HepG2 (cell line): ENCODE data around the gene RDH11. TPM values are rescaled to one million over a fixed set of nuclear protein-coding genes. Genes with fewer than 3 reads are reported as not detected.

ENCODE experiments used
- CBX1 ChIP-seq: IDR thresholded peaks from one replicate; pipeline ENCODE4 v1.6.1; 2016; ENCODE audit warnings: antibody characterized with exemption, low read depth
- CREB1 ChIP-seq, 2 experiments: fragments of 450-650 bp in 1 of 2; IDR thresholded peaks; 2 replicates each; pipeline ENCODE4 v1.6.1; 2016 to 2017; ENCODE audit warnings: control low read depth in 1 of 2, mild to moderate bottlenecking in 1 of 2, missing compliant biosample characterization in 1 of 2, missing genetic modification characterization in 1 of 2
- CREB3 ChIP-seq: sonication (generic); formaldehyde crosslinking; IDR thresholded peaks from 2 replicates; pipeline ENCODE4 v1.5.0; 2020; ENCODE audit warnings: missing genetic modification reagents
- HDAC2 ChIP-seq: sonication (generic); formaldehyde crosslinking; IDR thresholded peaks from 2 replicates; pipeline ENCODE4 v1.4.0; 2020; ENCODE audit warnings: missing genetic modification reagents
- JUND ChIP-seq: sonication (generic); formaldehyde crosslinking; IDR thresholded peaks from 2 replicates; pipeline ENCODE4 v1.8.0; 2022; ENCODE audit warnings: mild to moderate bottlenecking, missing genetic modification reagents
- KDM6A ChIP-seq: IDR thresholded peaks from 2 replicates; pipeline ENCODE4 v1.6.1; 2016; ENCODE audit warnings: low read depth
- MLX ChIP-seq: IDR thresholded peaks from 2 replicates; pipeline ENCODE4 v1.6.1; 2016
- NFE2 ChIP-seq: sonication (generic); formaldehyde crosslinking; IDR thresholded peaks from 2 replicates; pipeline ENCODE4 v1.4.0; 2020; ENCODE audit warnings: missing genetic modification reagents
- POLR2AphosphoS5 ChIP-seq: IDR thresholded peaks from 2 replicates; pipeline ENCODE4 v1.6.1; 2012; ENCODE audit warnings: low read depth, low read length
- ZBTB20 ChIP-seq: sonication (generic); formaldehyde crosslinking; IDR thresholded peaks from 2 replicates; pipeline ENCODE4 v1.8.1; 2023; ENCODE audit warnings: missing genetic modification reagents, low read depth, mild to moderate bottlenecking, borderline replicate concordance
- ZBTB25 ChIP-seq: IDR thresholded peaks from 2 replicates; pipeline ENCODE4 v1.6.1; 2018; ENCODE audit warnings: missing genetic modification reagents
- ZBTB3 ChIP-seq: sonication (generic); formaldehyde crosslinking; IDR thresholded peaks from 2 replicates; pipeline ENCODE4 v1.4.0; 2020; ENCODE audit warnings: low read depth, mild to moderate bottlenecking, moderate library complexity, missing genetic modification reagents, borderline replicate concordance
- ZBTB7B ChIP-seq: sonication (generic); formaldehyde crosslinking; IDR thresholded peaks from 2 replicates; pipeline ENCODE4 v1.4.0; 2020; ENCODE audit warnings: missing genetic modification reagents
- ZMYM2 ChIP-seq: sonication (generic); formaldehyde crosslinking; IDR thresholded peaks from 2 replicates; pipeline ENCODE4 v1.8.0; 2022; ENCODE audit warnings: mild to moderate bottlenecking, missing genetic modification reagents
- ZMYM4 ChIP-seq: sonication (generic); formaldehyde crosslinking; IDR thresholded peaks from 2 replicates; pipeline ENCODE4 v1.8.1; 2023; ENCODE audit warnings: mild to moderate bottlenecking, missing genetic modification reagents
- ZNF577 ChIP-seq: sonication (generic); formaldehyde crosslinking; IDR thresholded peaks from 2 replicates; pipeline ENCODE4 v1.4.0; 2020; ENCODE audit warnings: mild to moderate bottlenecking, low read depth, missing genetic modification reagents, borderline replicate concordance
- polyA plus RNA-seq, 8 experiments: library from polyadenylated mRNA; depleted of rRNA in 3 of 8; stranded (reverse) in 7 of 8; unstranded in 1 of 8; fragments of >200 nt; fragmentation: Illumina TruSeq in 4 of 8; extraction: Trizol in 4 of 8; gene quantifications; 2 replicates each; pipeline versions ENCODE4 v1.2.1 to v1.2.3, GENCODE V29; 2011 to 2016; ENCODE audit warnings: low read depth in 4 of 8, missing spikeins in 1 of 8, mixed read lengths in 1 of 8; ENCODE audit not compliant: insufficient read depth in 1 of 8
- total RNA-seq, 5 experiments: library from RNA; depleted of rRNA; stranded (reverse); fragments of >200 nt; fragmentation: Illumina TruSeq; extraction: Trizol; gene quantifications; 2 replicates each; pipeline ENCODE4 v1.2.3, GENCODE V29; 2016; ENCODE audit warnings: low read depth in 1 of 5
- TF ChIP-seq, protein P1 (sequence below), 2 experiments: sonication (generic) in 1 of 2; formaldehyde crosslinking in 1 of 2; IDR thresholded peaks; 2 replicates each; pipeline versions ENCODE4 v1.5.1 to v1.6.1; 2011 to 2020; ENCODE audit warnings: borderline replicate concordance in 1 of 2, low read depth in 1 of 2, low read length in 1 of 2, mild to moderate bottlenecking in 1 of 2, missing genetic modification reagents in 1 of 2, moderate library complexity in 1 of 2
- TF ChIP-seq, protein P2 (sequence below): IDR thresholded peaks from 2 replicates; pipeline ENCODE4 v1.6.1; 2016; ENCODE audit warnings: control low read depth
- TF ChIP-seq, protein P3 (sequence below): IDR thresholded peaks from 2 replicates; pipeline ENCODE4 v1.6.1; 2012; ENCODE audit warnings: inconsistent platforms
- TF ChIP-seq, protein P4 (sequence below): sonication (generic); formaldehyde crosslinking; IDR thresholded peaks from 2 replicates; pipeline ENCODE4 v1.9.0; 2022; ENCODE audit warnings: missing genetic modification reagents, mild to moderate bottlenecking, borderline replicate concordance

The RDH11 gene
- total and polyA plus RNA-seq, 2 of the 13 experiments (the other 11 are each of a cell fraction or from before 2014, with no cell fraction given) = 106 to 131 TPM

- TF ChIP-seq ZBTB20 (CRISPR knock-in tag) (no peak), ZBTB3 (0 out of 2 replicates have a peak, but pooled peaks have one; percentile 36), ZMYM4 (CRISPR knock-in tag) (peak; percentile 95), MLX (CRISPR knock-in tag) (peak; percentile 81), ZNF577 (no peak), CREB3 (CRISPR knock-in tag) (no peak), JUND (no peak), CREB1 (IDR thresholded peaks at IDR 0.05) (peak; percentile 90), CREB1 (CRISPR knock-in tag; IDR thresholded peaks at IDR 0.05) (peak; percentile 71), KDM6A (CRISPR knock-in tag) (peak; percentile 82), NFE2 (CRISPR knock-in tag) (no peak), HDAC2 (CRISPR knock-in tag) (peak; percentile 78), ZBTB7B (CRISPR knock-in tag) (peak; percentile 47; the same call in 1 of the 2 replicates), ZBTB25 (peak; percentile 42), POLR2AphosphoS5 (peak; percentile 51; the same call in 1 of the 2 replicates), ZMYM2 (CRISPR knock-in tag) (0 out of 2 replicates have a peak, but pooled peaks have one; percentile 54), CBX1 (no peak)
- TF ChIP-seq, protein P1, sequence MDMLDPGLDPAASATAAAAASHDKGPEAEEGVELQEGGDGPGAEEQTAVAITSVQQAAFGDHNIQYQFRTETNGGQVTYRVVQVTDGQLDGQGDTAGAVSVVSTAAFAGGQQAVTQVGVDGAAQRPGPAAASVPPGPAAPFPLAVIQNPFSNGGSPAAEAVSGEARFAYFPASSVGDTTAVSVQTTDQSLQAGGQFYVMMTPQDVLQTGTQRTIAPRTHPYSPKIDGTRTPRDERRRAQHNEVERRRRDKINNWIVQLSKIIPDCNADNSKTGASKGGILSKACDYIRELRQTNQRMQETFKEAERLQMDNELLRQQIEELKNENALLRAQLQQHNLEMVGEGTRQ (IDR thresholded peaks at IDR 0.05; ENCODE audit: low read depth, low read length) = peak; percentile 69
- TF ChIP-seq, protein P1 (CRISPR knock-in tag; IDR thresholded peaks at IDR 0.05; ENCODE audit: borderline replicate concordance) = peak; percentile 85; the same call in 1 of the 2 replicates
- TF ChIP-seq, protein P2, sequence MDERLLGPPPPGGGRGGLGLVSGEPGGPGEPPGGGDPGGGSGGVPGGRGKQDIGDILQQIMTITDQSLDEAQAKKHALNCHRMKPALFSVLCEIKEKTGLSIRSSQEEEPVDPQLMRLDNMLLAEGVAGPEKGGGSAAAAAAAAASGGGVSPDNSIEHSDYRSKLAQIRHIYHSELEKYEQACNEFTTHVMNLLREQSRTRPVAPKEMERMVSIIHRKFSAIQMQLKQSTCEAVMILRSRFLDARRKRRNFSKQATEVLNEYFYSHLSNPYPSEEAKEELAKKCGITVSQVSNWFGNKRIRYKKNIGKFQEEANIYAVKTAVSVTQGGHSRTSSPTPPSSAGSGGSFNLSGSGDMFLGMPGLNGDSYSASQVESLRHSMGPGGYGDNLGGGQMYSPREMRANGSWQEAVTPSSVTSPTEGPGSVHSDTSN (CRISPR knock-in tag) = peak; percentile 37; the same call in 1 of the 2 replicates
- TF ChIP-seq, protein P3, sequence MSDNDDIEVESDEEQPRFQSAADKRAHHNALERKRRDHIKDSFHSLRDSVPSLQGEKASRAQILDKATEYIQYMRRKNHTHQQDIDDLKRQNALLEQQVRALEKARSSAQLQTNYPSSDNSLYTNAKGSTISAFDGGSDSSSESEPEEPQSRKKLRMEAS = peak; percentile 84
- TF ChIP-seq, protein P4, sequence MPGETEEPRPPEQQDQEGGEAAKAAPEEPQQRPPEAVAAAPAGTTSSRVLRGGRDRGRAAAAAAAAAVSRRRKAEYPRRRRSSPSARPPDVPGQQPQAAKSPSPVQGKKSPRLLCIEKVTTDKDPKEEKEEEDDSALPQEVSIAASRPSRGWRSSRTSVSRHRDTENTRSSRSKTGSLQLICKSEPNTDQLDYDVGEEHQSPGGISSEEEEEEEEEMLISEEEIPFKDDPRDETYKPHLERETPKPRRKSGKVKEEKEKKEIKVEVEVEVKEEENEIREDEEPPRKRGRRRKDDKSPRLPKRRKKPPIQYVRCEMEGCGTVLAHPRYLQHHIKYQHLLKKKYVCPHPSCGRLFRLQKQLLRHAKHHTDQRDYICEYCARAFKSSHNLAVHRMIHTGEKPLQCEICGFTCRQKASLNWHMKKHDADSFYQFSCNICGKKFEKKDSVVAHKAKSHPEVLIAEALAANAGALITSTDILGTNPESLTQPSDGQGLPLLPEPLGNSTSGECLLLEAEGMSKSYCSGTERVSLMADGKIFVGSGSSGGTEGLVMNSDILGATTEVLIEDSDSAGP (CRISPR knock-in tag) = peak; percentile 38; the same call in 1 of the 2 replicates
These were observed 43.4 kb upstream of the RDH11 start (continued) for GRCh38 chr14:67738740-67739504.
